Vagina (tissue), 2 donors: Measurements from ENCODE around the gene DPP6. TPM values are rescaled to one million over a fixed set of nuclear protein-coding genes. Genes with fewer than 3 reads are reported as not detected.

ENCODE experiments used
- DNase-seq, 2 donors: peaks; one replicate each; pipeline ENCODE4 v3.0.0-alpha.2; 2017; ENCODE audit errors: extremely low spot score in 2 of 2
- H3K27ac ChIP-seq: fragments of 200-600 bp; sonication (generic); one replicate; pipeline ENCODE4 v1.5.1; 2019
- H3K27me3 ChIP-seq: fragments of 200-600 bp; sonication (generic); one replicate; pipeline ENCODE4 v1.5.1; 2019
- H3K36me3 ChIP-seq, 2 donors: fragments of 200-600 bp; sonication (generic); one replicate each; pipeline ENCODE4 v1.5.1; 2017 to 2019
- H3K4me1 ChIP-seq: fragments of 200-600 bp; sonication (generic); one replicate; pipeline ENCODE4 v1.5.1; 2019
- H3K4me3 ChIP-seq, 2 donors: fragments of 200-600 bp; sonication (generic); 1 replicate in 1 of 2; 2 replicates in 1 of 2; pipeline ENCODE4 v1.5.1; 2016 to 2019
- H3K9me3 ChIP-seq: fragments of 200-600 bp; sonication (generic); one replicate; pipeline ENCODE4 v1.5.1; 2019
- POLR2A ChIP-seq, 2 donors: fragments of 450-650 bp; IDR thresholded peaks; one replicate each; pipeline ENCODE4 v1.6.1; 2017; ENCODE audit warnings: antibody characterized with exemption in 2 of 2, mild to moderate bottlenecking in 2 of 2, moderate library complexity in 2 of 2
- POLR2AphosphoS5 ChIP-seq, 2 donors: sonication (generic); formaldehyde crosslinking; IDR thresholded peaks; one replicate each; pipeline ENCODE4 v1.9.0; 2017; ENCODE audit warnings: antibody characterized with exemption in 2 of 2, mild to moderate bottlenecking in 2 of 2, low read depth in 1 of 2; ENCODE audit not compliant: insufficient read depth in 1 of 2
- intact Hi-C: fragments of 100-400 bp; cut with DNase I; formaldehyde crosslinking; loops from one replicate; pipeline ENCODE4 v1.15.1; 2023
- total RNA-seq: library from RNA; depleted of rRNA; stranded (reverse); fragments of >200 nt; gene quantifications from one replicate; pipeline ENCODE4 v1.2.3, GENCODE V29; 2016
- TF ChIP-seq, protein P1 (sequence below), 3 experiments: fragments of 450-650 bp in 2 of 3; fragments of 200-600 bp in 1 of 3; sonication (generic) in 1 of 3; IDR thresholded peaks; one replicate each; pipeline ENCODE4 v1.5.1; 2017 to 2019; ENCODE audit warnings: antibody characterized with exemption in 3 of 3, mild to moderate bottlenecking in 2 of 3, moderate library complexity in 2 of 3

DPP6 gene
- total RNA-seq, 1 donor from 2014 or later: 7.9 TPM

DNA sequence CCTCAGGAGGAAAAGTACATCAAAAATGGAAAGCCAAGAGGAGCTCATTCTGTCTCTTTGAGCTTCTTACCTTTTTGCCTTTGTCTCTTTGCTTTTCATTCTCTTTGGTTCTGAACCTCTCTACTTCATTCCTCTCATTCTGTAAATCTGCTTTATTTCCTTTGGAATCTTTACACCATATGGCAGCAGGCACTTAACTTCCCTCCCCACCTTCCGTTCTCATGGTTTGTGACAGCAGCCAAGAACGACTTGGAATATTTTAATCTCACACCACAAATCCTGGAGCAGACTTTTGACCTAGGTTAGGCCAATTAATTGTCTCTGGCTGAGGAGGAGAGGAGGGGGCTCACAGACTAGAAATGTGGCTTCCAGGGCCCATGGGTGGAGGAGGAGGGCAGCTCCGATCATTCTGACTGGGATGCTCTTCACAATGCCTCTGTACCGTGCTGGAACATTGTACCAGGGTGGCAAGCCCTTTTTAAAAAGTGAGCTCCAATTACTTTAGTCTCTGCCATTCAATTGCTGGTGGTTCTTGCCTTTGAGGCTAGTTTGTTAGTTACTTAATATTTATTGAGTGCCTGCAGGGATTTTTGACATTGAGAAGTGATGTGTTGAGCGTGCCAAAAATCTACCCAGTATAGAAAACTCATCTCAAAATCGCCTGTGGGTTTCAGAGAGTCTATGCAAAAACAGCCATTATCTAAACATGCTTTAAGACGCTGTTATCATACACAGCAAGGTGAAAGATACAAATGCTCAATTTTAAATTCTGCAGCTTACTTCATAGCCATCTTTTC lies 386.6 kb downstream of the DPP6 start:
- no peak for DNase-seq
- Histone ChIP-seq H3K27ac (no peak overlapping the region), H3K36me3 (no peaks in the 10 kb centered on the region), H3K9me3 (no peaks in the 10 kb centered on the region), H3K27me3 (no peaks in the 10 kb centered on the region), H3K4me1 (no peaks in the 10 kb centered on the region), H3K4me3 (no peak overlapping the region)
- intact Hi-C loops: no loop called here
- TF ChIP-seq, protein P1, sequence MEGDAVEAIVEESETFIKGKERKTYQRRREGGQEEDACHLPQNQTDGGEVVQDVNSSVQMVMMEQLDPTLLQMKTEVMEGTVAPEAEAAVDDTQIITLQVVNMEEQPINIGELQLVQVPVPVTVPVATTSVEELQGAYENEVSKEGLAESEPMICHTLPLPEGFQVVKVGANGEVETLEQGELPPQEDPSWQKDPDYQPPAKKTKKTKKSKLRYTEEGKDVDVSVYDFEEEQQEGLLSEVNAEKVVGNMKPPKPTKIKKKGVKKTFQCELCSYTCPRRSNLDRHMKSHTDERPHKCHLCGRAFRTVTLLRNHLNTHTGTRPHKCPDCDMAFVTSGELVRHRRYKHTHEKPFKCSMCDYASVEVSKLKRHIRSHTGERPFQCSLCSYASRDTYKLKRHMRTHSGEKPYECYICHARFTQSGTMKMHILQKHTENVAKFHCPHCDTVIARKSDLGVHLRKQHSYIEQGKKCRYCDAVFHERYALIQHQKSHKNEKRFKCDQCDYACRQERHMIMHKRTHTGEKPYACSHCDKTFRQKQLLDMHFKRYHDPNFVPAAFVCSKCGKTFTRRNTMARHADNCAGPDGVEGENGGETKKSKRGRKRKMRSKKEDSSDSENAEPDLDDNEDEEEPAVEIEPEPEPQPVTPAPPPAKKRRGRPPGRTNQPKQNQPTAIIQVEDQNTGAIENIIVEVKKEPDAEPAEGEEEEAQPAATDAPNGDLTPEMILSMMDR (IDR thresholded peaks at IDR 0.05): no peak
- TF ChIP-seq POLR2A (IDR thresholded peaks at IDR 0.05): no peak
- TF ChIP-seq POLR2AphosphoS5 (IDR thresholded peaks at IDR 0.05; ENCODE audit: insufficient read depth in 1 of 2, low read depth in 1 of 2): no peak

DNA sequence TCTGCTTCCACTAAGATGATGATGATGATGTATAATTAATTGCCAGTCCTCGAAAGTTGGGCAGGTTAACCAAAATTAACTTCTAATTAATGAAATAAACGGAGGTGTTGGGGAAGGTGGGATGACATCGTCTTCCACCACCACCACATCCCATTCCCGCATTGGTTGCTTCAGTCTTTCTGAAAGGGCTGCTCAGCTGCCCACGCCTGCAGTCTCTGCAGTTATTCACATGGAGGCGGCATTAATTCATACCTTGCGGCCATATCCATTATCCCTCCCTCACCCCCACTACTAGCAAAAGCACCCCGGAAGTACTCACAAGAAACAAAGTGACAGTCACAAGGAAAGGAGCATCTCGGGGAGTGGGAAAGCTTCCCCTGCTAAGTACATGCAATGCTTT lies 387.9 kb downstream of the DPP6 start:
- DNase-seq: no peak
- no peaks in the 10 kb centered on the region for H3K27me3 ChIP-seq
- H3K4me1 ChIP-seq: no peaks in the 10 kb centered on the region
- no peaks in the 10 kb centered on the region for H3K9me3 ChIP-seq
- no peaks in the 10 kb centered on the region for H3K36me3 ChIP-seq
- H3K4me3 ChIP-seq: no peak overlapping the region
- no peak overlapping the region for H3K27ac ChIP-seq
- no peak for TF ChIP-seq POLR2AphosphoS5 (IDR thresholded peaks at IDR 0.05; ENCODE audit: insufficient read depth in 1 of 2, low read depth in 1 of 2)
- TF ChIP-seq, protein P1 (IDR thresholded peaks at IDR 0.05): no peak
- TF ChIP-seq POLR2A (IDR thresholded peaks at IDR 0.05): no peak
- intact Hi-C loops: no loop called here

DNA sequence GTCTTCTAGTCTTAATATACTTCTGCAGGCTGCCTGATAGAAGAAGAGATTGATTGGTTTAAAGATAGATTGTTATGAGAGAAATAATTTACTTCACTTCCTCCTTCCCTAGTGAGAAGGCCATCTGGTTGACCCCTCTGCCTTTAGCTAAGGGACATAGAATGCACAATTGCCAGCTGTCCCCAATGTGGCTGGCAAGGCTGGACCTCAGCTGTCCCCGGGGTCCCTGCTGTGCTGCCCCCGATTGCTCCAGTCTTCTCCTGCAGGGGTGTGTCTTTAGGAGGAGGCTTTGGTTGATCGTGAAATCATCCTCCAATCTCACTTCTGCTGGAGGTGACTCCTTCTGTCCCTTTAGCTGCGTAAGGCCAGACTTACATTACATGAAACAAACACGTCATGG lies 388.5 kb downstream of the DPP6 start:
- H3K4me1 ChIP-seq: no peaks in the 10 kb centered on the region
- no peak for DNase-seq
- no peaks in the 10 kb centered on the region for H3K9me3 ChIP-seq
- no peak for TF ChIP-seq POLR2A (IDR thresholded peaks at IDR 0.05)
- TF ChIP-seq, protein P1 (IDR thresholded peaks at IDR 0.05): no peak
- no peak for TF ChIP-seq POLR2AphosphoS5 (IDR thresholded peaks at IDR 0.05; ENCODE audit: insufficient read depth in 1 of 2, low read depth in 1 of 2)
- H3K27ac ChIP-seq: no peak overlapping the region
- no peaks in the 10 kb centered on the region for H3K27me3 ChIP-seq
- intact Hi-C loops: no loop called here
- no peak overlapping the region for H3K4me3 ChIP-seq
- H3K36me3 ChIP-seq: no peaks in the 10 kb centered on the region

DNA sequence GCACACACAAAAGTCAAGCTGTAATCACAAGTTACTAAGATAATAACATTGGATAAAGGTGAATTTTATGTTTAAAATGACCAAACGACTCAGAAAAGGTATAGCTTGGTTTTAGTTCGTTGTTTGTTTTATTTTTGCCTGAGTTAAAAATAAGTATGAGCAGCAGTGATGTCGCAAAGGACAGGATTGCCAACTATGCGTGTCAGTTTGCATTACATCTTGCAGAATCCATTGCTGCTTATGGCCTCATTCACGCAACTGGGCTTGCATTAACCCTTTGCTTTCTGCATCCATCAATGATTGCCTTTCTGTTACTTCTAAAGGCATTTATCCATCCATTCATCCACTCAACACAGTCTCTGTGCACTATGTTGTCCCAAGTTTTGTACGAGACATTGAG lies 389.6 kb downstream of the DPP6 start:
- no peak for DNase-seq
- Histone ChIP-seq H3K4me3 (no peak overlapping the region), H3K27ac (no peak overlapping the region), H3K9me3 (no peaks in the 10 kb centered on the region), H3K27me3 (no peaks in the 10 kb centered on the region), H3K4me1 (no peaks in the 10 kb centered on the region), H3K36me3 (no peaks in the 10 kb centered on the region)
- TF ChIP-seq, protein P1 (IDR thresholded peaks at IDR 0.05): no peak
- TF ChIP-seq POLR2A (IDR thresholded peaks at IDR 0.05): no peak
- no peak for TF ChIP-seq POLR2AphosphoS5 (IDR thresholded peaks at IDR 0.05; ENCODE audit: insufficient read depth in 1 of 2, low read depth in 1 of 2)
- intact Hi-C loops: no loop called here

DNA sequence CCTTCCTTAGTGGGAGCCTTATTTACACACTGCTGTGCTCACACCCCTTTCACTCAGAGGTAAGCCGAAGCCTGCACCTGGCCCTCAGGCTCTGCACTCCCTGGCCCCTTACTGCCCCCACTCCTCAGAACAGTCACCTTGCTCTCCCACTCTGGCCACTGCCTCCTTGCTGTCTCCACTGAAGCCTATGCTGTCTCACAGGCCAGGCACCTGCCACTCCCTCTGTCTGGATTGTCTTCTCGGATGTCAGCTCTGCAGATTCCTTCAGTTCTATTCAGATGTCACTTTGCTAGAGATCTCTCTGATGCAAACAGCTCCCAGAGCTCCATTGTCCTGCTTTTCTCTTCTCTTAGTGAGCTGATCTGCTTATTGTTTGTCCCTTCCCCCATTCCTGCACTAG lies 390.7 kb downstream of the DPP6 start:
- Histone ChIP-seq H3K36me3 (no peaks in the 10 kb centered on the region), H3K9me3 (no peaks in the 10 kb centered on the region), H3K27me3 (no peaks in the 10 kb centered on the region), H3K27ac (no peak overlapping the region), H3K4me3 (no peak overlapping the region), H3K4me1 (no peaks in the 10 kb centered on the region)
- DNase-seq: no peak
- intact Hi-C loops: no loop called here
- TF ChIP-seq, protein P1 (IDR thresholded peaks at IDR 0.05): no peak
- TF ChIP-seq POLR2AphosphoS5 (IDR thresholded peaks at IDR 0.05; ENCODE audit: insufficient read depth in 1 of 2, low read depth in 1 of 2) (no peak), POLR2A (IDR thresholded peaks at IDR 0.05) (no peak)
